ENCODE measurements around the gene ABHD17A. TPM values are rescaled to one million over a fixed set of nuclear protein-coding genes. Genes with fewer than 3 reads are reported as not detected.

The ABHD17A gene
- total RNA-seq, 1 experiment from 2014 or later: 60.7 TPM

DNA sequence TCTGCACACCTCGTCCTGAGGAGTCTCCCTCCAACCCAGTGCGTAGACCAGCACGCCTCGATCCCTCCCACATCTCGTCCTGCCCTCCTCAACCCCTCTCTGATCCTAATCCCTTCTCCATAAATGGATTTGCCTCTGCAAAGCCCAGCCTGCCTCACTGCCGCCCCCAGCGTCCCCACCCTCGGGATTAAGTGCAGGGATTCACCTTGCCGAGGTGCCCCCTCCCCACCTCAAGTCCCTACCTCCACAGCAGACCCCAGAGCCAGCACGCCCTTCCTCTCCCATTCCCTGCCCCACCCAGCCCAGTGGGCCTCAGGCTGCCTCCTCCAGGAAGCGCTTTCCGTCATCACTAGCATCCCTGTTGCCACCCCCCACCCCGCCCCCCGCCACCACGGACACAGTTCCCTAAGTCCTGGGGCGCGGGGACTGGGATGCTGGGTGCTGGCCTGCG lies 25.9 kb downstream of the ABHD17A start (continued):
- TF ChIP-seq, protein P1, sequence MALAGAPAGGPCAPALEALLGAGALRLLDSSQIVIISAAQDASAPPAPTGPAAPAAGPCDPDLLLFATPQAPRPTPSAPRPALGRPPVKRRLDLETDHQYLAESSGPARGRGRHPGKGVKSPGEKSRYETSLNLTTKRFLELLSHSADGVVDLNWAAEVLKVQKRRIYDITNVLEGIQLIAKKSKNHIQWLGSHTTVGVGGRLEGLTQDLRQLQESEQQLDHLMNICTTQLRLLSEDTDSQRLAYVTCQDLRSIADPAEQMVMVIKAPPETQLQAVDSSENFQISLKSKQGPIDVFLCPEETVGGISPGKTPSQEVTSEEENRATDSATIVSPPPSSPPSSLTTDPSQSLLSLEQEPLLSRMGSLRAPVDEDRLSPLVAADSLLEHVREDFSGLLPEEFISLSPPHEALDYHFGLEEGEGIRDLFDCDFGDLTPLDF (CRISPR knock-in tag; IDR thresholded peaks at IDR 0.05): no peak
- TF ChIP-seq ZNF263 (CRISPR knock-in tag; IDR thresholded peaks at IDR 0.05; ENCODE audit: low read depth): no peak
- TF ChIP-seq, protein P2, sequence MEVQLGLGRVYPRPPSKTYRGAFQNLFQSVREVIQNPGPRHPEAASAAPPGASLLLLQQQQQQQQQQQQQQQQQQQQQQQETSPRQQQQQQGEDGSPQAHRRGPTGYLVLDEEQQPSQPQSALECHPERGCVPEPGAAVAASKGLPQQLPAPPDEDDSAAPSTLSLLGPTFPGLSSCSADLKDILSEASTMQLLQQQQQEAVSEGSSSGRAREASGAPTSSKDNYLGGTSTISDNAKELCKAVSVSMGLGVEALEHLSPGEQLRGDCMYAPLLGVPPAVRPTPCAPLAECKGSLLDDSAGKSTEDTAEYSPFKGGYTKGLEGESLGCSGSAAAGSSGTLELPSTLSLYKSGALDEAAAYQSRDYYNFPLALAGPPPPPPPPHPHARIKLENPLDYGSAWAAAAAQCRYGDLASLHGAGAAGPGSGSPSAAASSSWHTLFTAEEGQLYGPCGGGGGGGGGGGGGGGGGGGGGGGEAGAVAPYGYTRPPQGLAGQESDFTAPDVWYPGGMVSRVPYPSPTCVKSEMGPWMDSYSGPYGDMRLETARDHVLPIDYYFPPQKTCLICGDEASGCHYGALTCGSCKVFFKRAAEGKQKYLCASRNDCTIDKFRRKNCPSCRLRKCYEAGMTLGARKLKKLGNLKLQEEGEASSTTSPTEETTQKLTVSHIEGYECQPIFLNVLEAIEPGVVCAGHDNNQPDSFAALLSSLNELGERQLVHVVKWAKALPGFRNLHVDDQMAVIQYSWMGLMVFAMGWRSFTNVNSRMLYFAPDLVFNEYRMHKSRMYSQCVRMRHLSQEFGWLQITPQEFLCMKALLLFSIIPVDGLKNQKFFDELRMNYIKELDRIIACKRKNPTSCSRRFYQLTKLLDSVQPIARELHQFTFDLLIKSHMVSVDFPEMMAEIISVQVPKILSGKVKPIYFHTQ (CRISPR knock-in tag; IDR thresholded peaks at IDR 0.05): no peak
- TF ChIP-seq ZNF138 (CRISPR knock-in tag; conservative IDR thresholded peaks at IDR 0.05): no peak
- no peak for TF ChIP-seq ZNF416 (CRISPR knock-in tag; IDR thresholded peaks at IDR 0.05)
- TF ChIP-seq, protein P3, sequence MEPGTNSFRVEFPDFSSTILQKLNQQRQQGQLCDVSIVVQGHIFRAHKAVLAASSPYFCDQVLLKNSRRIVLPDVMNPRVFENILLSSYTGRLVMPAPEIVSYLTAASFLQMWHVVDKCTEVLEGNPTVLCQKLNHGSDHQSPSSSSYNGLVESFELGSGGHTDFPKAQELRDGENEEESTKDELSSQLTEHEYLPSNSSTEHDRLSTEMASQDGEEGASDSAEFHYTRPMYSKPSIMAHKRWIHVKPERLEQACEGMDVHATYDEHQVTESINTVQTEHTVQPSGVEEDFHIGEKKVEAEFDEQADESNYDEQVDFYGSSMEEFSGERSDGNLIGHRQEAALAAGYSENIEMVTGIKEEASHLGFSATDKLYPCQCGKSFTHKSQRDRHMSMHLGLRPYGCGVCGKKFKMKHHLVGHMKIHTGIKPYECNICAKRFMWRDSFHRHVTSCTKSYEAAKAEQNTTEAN (CRISPR knock-in tag; IDR thresholded peaks at IDR 0.05): no peak
- TF ChIP-seq, protein P4, sequence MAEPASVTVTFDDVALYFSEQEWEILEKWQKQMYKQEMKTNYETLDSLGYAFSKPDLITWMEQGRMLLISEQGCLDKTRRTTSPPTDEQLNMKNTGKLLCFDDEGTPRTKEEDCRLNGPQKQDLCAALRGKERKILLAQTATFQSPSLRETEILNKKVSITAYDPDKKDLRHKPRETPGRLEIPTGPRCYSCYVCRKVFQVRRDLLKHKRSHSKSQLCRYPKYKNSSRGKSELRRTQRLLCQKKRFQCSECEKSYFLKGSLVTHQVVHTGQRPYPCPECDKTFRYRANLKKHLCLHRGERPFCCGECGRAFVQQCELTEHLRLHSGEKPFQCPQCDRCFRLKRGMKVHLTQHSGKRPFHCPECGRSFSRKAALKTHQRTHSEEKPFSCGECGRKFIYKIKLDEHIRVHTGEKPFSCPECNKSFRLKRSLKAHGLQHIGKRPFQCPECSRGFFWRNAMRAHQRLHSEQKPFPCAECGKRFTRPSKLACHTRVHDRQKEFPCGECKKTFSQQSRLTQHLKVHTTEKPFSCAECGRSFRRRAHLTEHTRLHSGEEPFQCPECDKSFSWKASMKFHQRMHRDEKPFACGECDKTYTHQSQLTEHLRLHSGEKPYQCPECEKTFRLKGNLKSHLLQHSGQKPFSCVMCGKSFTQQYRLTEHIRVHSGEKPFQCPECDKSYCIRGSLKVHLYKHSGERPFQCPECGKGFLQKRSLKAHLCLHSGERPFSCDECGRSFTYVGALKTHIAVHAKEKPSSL (CRISPR knock-in tag; conservative IDR thresholded peaks at IDR 0.05): no peak
- TF ChIP-seq, protein P5, sequence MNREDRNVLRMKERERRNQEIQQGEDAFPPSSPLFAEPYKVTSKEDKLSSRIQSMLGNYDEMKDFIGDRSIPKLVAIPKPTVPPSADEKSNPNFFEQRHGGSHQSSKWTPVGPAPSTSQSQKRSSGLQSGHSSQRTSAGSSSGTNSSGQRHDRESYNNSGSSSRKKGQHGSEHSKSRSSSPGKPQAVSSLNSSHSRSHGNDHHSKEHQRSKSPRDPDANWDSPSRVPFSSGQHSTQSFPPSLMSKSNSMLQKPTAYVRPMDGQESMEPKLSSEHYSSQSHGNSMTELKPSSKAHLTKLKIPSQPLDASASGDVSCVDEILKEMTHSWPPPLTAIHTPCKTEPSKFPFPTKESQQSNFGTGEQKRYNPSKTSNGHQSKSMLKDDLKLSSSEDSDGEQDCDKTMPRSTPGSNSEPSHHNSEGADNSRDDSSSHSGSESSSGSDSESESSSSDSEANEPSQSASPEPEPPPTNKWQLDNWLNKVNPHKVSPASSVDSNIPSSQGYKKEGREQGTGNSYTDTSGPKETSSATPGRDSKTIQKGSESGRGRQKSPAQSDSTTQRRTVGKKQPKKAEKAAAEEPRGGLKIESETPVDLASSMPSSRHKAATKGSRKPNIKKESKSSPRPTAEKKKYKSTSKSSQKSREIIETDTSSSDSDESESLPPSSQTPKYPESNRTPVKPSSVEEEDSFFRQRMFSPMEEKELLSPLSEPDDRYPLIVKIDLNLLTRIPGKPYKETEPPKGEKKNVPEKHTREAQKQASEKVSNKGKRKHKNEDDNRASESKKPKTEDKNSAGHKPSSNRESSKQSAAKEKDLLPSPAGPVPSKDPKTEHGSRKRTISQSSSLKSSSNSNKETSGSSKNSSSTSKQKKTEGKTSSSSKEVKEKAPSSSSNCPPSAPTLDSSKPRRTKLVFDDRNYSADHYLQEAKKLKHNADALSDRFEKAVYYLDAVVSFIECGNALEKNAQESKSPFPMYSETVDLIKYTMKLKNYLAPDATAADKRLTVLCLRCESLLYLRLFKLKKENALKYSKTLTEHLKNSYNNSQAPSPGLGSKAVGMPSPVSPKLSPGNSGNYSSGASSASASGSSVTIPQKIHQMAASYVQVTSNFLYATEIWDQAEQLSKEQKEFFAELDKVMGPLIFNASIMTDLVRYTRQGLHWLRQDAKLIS (CRISPR knock-in tag; IDR thresholded peaks at IDR 0.05; ENCODE audit: borderline replicate concordance): no peak
- TF ChIP-seq ZBTB21 (CRISPR knock-in tag; IDR thresholded peaks at IDR 0.05; ENCODE audit: borderline replicate concordance): no peak
- TF ChIP-seq, protein P6, sequence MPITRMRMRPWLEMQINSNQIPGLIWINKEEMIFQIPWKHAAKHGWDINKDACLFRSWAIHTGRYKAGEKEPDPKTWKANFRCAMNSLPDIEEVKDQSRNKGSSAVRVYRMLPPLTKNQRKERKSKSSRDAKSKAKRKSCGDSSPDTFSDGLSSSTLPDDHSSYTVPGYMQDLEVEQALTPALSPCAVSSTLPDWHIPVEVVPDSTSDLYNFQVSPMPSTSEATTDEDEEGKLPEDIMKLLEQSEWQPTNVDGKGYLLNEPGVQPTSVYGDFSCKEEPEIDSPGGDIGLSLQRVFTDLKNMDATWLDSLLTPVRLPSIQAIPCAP (CRISPR knock-in tag; IDR thresholded peaks at IDR 0.05): no peak
- no peak for TF ChIP-seq CREM (CRISPR knock-in tag; IDR thresholded peaks at IDR 0.05)
- TF ChIP-seq, protein P7, sequence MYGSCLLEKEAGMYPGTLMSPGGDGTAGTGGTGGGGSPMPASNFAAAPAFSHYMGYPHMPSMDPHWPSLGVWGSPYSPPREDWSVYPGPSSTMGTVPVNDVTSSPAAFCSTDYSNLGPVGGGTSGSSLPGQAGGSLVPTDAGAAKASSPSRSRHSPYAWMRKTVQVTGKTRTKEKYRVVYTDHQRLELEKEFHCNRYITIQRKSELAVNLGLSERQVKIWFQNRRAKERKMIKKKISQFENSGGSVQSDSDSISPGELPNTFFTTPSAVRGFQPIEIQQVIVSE (CRISPR knock-in tag; IDR thresholded peaks at IDR 0.05; ENCODE audit: borderline replicate concordance): no peak
- TF ChIP-seq, protein P8, sequence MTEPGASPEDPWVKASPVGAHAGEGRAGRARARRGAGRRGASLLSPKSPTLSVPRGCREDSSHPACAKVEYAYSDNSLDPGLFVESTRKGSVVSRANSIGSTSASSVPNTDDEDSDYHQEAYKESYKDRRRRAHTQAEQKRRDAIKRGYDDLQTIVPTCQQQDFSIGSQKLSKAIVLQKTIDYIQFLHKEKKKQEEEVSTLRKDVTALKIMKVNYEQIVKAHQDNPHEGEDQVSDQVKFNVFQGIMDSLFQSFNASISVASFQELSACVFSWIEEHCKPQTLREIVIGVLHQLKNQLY (CRISPR knock-in tag; IDR thresholded peaks at IDR 0.05): no peak
